A549 treated with CORT108297 at 1 μM for 4 hours (cell line): ENCODE results near the gene ATP6V1F. TPM values are rescaled to one million over a fixed set of nuclear protein-coding genes. Genes with fewer than 3 reads are reported as not detected.

Experiments used
- total RNA-seq: library from RNA; stranded (reverse); fragments of 200-300 nt; extraction: Qiagen RNA extraction; gene quantifications from 5 replicates; pipeline ENCODE4 v1.2.3, GENCODE V29; 2022

ATP6V1F gene
- 246 to 264 TPM (median 254 TPM) in 5 replicates for total RNA-seq

GRCh38 chr7:128862571-128863432, at the start of gene ATP6V1F:
Gene ATP6V1F, plus strand, starts transcription at chr7:128862856. Its CDS starts 49 bp downstream, at chr7:128862905.

DNA sequence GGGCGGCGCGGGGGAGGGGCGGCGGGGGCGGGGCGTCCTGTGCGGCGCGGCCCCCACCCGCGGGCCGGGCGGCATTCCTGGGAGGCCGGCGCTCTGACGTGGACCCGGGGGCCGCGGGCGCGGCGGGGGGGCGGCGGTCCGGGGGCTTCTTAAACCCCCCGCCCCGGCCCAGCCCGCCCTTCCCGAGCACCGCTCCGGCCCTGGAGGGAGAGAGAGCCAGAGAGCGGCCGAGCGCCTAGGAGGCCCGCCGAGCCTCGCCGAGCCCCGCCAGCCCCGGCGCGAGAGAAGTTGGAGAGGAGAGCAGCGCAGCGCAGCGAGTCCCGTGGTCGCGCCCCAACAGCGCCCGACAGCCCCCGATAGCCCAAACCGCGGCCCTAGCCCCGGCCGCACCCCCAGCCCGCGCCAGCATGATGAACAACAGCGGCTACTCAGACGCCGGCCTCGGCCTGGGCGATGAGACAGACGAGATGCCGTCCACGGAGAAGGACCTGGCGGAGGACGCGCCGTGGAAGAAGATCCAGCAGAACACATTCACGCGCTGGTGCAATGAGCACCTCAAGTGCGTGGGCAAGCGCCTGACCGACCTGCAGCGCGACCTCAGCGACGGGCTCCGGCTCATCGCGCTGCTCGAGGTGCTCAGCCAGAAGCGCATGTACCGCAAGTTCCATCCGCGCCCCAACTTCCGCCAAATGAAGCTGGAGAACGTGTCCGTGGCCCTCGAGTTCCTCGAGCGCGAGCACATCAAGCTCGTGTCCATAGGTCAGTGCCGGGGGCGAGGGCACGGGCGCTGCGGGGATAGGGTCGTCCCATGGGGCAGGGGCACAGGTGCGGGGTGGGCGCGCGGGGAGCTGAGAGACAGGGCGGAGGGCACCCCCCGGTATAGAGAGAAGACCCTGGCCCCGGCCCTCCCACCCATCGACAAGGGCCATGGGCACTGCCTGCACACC, 32.2 kb upstream of the ATP6V1F start, which contains the start of gene FLNC:
Gene FLNC (plus strand): TSS at position 176 of the 947 bp plus-strand sequence. CDS start 232 bp downstream, at position 408.

DNA sequence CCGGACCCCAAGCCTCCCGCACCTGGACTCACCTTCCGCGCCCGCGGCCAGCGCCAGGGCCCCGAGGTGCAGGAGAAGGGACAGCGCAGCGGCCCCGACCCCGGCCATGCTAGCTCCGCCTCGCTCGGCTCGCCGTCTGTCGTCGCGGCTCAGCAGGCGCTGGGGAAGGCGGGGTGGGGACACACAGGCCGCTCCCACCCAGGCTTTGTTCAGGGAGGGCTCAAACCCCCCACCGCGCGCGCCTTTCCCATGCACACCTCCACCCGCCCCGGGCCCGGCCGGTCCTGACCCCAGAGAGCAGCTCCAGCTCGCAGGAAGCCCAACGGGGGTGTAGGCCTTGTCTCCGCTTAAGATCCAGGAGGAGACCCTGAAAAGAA, 47.9 kb downstream of the ATP6V1F start, which contains the start of gene KCP:
Gene KCP (minus strand): TSS at position 141 of the 377 bp plus-strand sequence. CDS start 33 bp downstream, at position 108.

Other genes with a start within 250 kb of the ATP6V1F start
- gene GARIN1A, start 190.6 kb upstream of the ATP6V1F start, total RNA-seq: 0.33 to 0.70 TPM (median 0.45 TPM) in 5 replicates
- gene CALU, start 123.5 kb upstream of the ATP6V1F start, total RNA-seq: 121 to 210 TPM (median 148 TPM) in 5 replicates
- gene OPN1SW, start 87.1 kb upstream of the ATP6V1F start, total RNA-seq: not detected in 5 replicates
- 1.7 to 3.0 TPM (median 2.4 TPM) in 5 replicates for gene CCDC136, start 70.9 kb upstream of the ATP6V1F start, total RNA-seq
- 3.9 to 6.9 TPM (median 4.9 TPM) in 5 replicates for gene FLNC, start 32.5 kb upstream of the ATP6V1F start, total RNA-seq
- 0.14 to 0.25 TPM (median 0.22 TPM) in 5 replicates for gene KCP, start 47.9 kb downstream of the ATP6V1F start, total RNA-seq
- 11.4 to 17.4 TPM (median 14.5 TPM) in 5 replicates for gene IRF5, start 75.1 kb downstream of the ATP6V1F start, total RNA-seq
- 40.1 to 45.6 TPM (median 42.4 TPM) in 5 replicates for gene TNPO3, start 192.3 kb downstream of the ATP6V1F start, total RNA-seq